ENCODE data around the gene MIAT. TPM values are rescaled to one million over a fixed set of nuclear protein-coding genes. Genes with fewer than 3 reads are reported as not detected.

The MIAT gene
- total and polyA plus RNA-seq, 2 of the 13 experiments (the other 11 are each of a cell fraction or from before 2014, with no cell fraction given), result 0.04 TPM; not detected in 1

DNA sequence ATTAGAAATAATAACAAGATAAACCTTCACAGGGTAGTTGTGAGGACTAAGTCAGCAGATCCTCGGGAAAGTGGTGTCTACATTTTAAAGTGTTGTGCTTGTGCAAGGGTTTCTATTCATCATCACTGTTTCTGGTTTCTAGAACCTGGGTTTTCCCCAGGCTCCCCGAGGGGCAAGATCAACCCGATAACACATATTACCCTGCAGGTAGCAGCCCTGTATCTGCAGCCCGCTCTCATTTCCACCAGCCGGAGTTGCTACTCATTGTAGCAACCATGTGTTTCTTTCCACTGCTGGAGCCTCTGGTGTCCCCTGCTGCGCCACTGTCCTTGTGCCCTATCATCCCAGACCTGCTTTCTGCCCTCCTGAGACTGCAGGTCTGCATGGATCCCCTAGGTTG is 67.0 kb downstream of the MIAT start:
- in situ Hi-C loops (cut with HindIII; ENCODE audit: extremely low pct_ligation_motif_present, low pct_unique_long_range_greater_than_20kb), result no loop called here
- no peak for DNase-seq (ENCODE audit: low spot score)
- no peak overlapping the region for H2AFZ ChIP-seq (ENCODE audit: low read length)
- no peaks in the 10 kb centered on the region for H4K20me1 ChIP-seq (ENCODE audit: insufficient read depth, low read length)
- H3K4me1 ChIP-seq (ENCODE audit: insufficient read depth, low read length), result no peaks in the 10 kb centered on the region
- H3K4me3 ChIP-seq (replicated peaks in 1 of 3; ENCODE audit: insufficient read depth in 1 of 3, low read depth in 2 of 3, low read length in 3 of 3), result no peak overlapping the region
- POLR2A ChIA-PET, result no interaction called here
- no peak for ATAC-seq
- H3K27ac ChIP-seq (ENCODE audit: extremely low read length, insufficient read depth, low read length), result no peak overlapping the region
- no peaks in the 10 kb centered on the region for H3K36me3 ChIP-seq (replicated peaks in 1 of 2; ENCODE audit: control insufficient read depth in 1 of 2, insufficient read depth in 2 of 2, low read length in 2 of 2)
- no peak overlapping the region for H3K9ac ChIP-seq (ENCODE audit: insufficient read depth, low read depth, low read length)
- CTCF ChIA-PET (ENCODE audit: low intra/inter-chr PET ratio, low total read pairs), result no interaction called here
- H3K4me2 ChIP-seq (ENCODE audit: low read depth, low read length), result no peak overlapping the region
- H3K9me3 ChIP-seq (ENCODE audit: low read length), result no peaks in the 10 kb centered on the region
- TF ChIP-seq, protein P1, sequence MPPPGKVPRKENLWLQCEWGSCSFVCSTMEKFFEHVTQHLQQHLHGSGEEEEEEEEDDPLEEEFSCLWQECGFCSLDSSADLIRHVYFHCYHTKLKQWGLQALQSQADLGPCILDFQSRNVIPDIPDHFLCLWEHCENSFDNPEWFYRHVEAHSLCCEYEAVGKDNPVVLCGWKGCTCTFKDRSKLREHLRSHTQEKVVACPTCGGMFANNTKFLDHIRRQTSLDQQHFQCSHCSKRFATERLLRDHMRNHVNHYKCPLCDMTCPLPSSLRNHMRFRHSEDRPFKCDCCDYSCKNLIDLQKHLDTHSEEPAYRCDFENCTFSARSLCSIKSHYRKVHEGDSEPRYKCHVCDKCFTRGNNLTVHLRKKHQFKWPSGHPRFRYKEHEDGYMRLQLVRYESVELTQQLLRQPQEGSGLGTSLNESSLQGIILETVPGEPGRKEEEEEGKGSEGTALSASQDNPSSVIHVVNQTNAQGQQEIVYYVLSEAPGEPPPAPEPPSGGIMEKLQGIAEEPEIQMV (CRISPR knock-in tag; IDR thresholded peaks at IDR 0.05; ENCODE audit: low read depth), result no peak
- TF ChIP-seq, protein P2, sequence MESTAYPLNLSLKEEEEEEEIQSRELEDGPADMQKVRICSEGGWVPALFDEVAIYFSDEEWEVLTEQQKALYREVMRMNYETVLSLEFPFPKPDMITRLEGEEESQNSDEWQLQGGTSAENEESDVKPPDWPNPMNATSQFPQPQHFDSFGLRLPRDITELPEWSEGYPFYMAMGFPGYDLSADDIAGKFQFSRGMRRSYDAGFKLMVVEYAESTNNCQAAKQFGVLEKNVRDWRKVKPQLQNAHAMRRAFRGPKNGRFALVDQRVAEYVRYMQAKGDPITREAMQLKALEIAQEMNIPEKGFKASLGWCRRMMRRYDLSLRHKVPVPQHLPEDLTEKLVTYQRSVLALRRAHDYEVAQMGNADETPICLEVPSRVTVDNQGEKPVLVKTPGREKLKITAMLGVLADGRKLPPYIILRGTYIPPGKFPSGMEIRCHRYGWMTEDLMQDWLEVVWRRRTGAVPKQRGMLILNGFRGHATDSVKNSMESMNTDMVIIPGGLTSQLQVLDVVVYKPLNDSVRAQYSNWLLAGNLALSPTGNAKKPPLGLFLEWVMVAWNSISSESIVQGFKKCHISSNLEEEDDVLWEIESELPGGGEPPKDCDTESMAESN (CRISPR knock-in tag; conservative IDR thresholded peaks at IDR 0.05), result no peak
- TF ChIP-seq ZNF367 (CRISPR knock-in tag; IDR thresholded peaks at IDR 0.05; ENCODE audit: borderline replicate concordance) (no peak), HNRNPUL1 (IDR thresholded peaks at IDR 0.05; ENCODE audit: low read depth, low read length) (no peak), MEF2D (CRISPR knock-in tag; IDR thresholded peaks at IDR 0.05) (no peak), ARNT (IDR thresholded peaks at IDR 0.05) (no peak), FOXA3 (CRISPR knock-in tag; IDR thresholded peaks at IDR 0.05) (no peak), ADNP (CRISPR knock-in tag; IDR thresholded peaks at IDR 0.05) (no peak), ZNF850 (CRISPR knock-in tag; conservative IDR thresholded peaks at IDR 0.05) (no peak), ZSCAN12 (CRISPR knock-in tag; IDR thresholded peaks at IDR 0.05) (no peak), FIP1L1 (IDR thresholded peaks at IDR 0.05; ENCODE audit: borderline replicate concordance, insufficient read depth, low read depth, low read length) (no peak), YEATS2 (CRISPR knock-in tag; IDR thresholded peaks at IDR 0.05; ENCODE audit: borderline replicate concordance) (no peak)
- TF ChIP-seq, protein P3, sequence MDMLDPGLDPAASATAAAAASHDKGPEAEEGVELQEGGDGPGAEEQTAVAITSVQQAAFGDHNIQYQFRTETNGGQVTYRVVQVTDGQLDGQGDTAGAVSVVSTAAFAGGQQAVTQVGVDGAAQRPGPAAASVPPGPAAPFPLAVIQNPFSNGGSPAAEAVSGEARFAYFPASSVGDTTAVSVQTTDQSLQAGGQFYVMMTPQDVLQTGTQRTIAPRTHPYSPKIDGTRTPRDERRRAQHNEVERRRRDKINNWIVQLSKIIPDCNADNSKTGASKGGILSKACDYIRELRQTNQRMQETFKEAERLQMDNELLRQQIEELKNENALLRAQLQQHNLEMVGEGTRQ (IDR thresholded peaks at IDR 0.05; ENCODE audit: low read depth, low read length), result no peak
- TF ChIP-seq, protein P3 (CRISPR knock-in tag; IDR thresholded peaks at IDR 0.05; ENCODE audit: borderline replicate concordance), result no peak
- H3K79me2 ChIP-seq (ENCODE audit: insufficient read depth, low read length), result no peaks in the 10 kb centered on the region
- no TSS peak for BruUV-seq (replicated peaks)
- H3K27me3 ChIP-seq (ENCODE audit: control insufficient read depth in 1 of 2, insufficient read depth in 2 of 2, low read length in 2 of 2), result no peaks in the 10 kb centered on the region
- FAIRE-seq, result no peak
- intact Hi-C loops (cut with micrococcal nuclease; ENCODE audit: unreplicated experiment), result no loop called here
- WGBS (ENCODE audit: low lambda C conversion rate), result 36% methylated on average over 4 of the region's 6 CpGs
